Measurements from ENCODE around the gene LOXL3.

Gene LOXL3

GRCh38 chr2:74526649-74527230, 27.0 kb downstream of the LOXL3 start:
- no peak for DNase-seq

- DNase-seq, result no peak
These were observed 27.8 kb downstream of the LOXL3 start, which contains the start of gene DQX1 for GRCh38 chr2:74525717-74526648. DQX1 (minus strand) TSS chr2:74526231; CDS start chr2:74525729, 502 bp downstream.

DNA sequence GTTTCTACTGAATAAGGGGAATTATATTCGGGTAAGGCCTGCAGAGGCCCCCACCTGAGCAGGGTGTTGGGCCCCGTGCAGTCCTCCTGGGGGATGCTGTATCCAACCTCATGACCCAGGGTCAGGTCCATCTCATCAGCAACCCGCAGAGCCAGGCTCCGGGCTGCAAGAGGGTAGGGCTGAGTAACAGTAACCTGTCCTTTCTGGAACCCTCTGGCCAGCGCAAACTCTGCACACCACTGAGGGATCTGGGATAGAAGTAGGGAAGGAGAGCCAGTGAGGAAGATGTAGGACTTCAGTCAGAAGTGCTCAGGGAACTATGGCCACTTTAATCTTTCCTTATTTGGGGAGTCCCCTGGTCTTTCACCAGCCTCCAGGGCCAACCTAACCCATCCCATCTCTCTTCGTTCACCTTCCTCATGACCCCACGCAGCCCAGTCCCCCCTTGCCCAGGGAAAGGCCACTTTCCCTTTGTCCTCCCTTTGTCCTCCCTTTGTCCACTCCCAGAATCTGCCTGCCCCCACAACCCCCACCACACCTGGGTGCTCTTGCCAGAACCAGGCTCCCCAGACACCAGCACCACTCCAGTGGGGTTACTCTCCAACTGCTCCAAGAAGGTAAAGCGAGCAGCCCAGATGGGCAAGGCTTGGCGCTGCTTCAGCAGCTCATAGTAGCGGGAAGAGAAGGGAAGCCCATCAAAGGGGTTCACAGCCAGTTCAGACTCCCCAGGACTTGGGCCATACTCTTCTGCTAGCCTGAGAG, 28.6 kb downstream of the LOXL3 start:
- DNase-seq, result no peak

DNA sequence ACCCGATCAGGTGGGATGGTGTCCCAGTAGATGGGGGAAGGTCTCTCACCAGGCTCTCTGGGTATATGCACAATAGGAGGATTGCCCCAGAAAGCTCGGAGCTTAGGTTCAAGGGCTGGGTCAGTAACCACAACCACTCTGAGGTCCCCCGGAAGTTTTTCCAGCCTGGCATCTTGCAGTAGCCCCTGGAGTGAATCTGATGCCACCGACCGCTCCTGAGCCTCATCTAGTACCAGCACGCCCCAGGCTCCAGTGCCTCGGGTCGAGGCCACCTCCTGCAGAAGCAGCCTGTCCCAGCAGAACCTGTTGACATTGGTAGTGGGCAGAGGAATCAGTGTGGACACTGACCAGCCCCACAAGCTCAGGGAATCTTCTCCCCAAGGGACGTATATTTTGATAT, 29.7 kb downstream of the LOXL3 start:
- DNase-seq, result no peak

GRCh38 chr2:74522516-74522915, 31.2 kb downstream of the LOXL3 start:
- no peak for DNase-seq

GRCh38 chr2:74516650-74517049, 37.1 kb downstream of the LOXL3 start:
- no peak for DNase-seq

- peak; percentile 62 to 67 for DNase-seq
These were observed 37.6 kb downstream of the LOXL3 start for GRCh38 chr2:74515981-74516633.

DNA sequence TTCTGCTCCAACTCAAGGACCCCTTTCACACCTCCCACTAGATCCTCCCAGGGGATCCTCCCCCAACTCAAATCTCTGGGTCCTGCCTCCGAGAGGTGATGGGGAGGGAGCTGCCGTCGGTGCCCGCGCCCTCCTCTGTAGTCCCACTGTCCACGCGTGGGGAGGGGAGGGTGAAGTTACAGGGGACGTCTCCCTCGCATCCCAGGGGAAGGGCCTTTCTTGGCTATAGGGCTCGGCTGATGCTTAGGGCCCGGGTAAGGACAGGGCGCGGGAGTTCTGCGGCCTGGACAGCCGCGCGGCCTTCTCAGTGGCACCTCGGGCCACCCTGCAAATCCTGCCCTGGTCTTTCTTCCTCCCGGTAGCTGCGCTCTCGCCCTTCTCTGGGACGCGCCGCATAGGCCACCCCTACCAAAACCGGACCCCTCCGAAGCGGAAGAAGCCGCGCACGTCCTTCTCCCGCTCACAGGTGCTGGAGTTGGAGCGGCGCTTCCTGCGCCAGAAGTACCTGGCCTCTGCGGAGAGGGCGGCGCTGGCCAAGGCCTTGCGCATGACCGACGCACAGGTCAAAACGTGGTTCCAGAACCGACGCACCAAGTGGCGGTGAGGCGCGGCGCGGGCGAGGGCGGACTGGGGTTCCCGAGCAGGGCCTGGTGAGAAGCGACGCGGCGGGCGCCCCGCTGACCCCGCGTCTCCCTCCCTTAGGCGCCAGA, 38.3 kb downstream of the LOXL3 start:
- DNase-seq, result no peak

- DNase-seq, result no peak
These were observed 39.1 kb downstream of the LOXL3 start, which contains the start of gene TLX2 for GRCh38 chr2:74514368-74515270. TLX2 (plus strand) TSS chr2:74514450; CDS start chr2:74514807, 357 bp downstream.

- DNase-seq, result no peak
These were observed 40.0 kb downstream of the LOXL3 start for GRCh38 chr2:74513605-74514367.

DNA sequence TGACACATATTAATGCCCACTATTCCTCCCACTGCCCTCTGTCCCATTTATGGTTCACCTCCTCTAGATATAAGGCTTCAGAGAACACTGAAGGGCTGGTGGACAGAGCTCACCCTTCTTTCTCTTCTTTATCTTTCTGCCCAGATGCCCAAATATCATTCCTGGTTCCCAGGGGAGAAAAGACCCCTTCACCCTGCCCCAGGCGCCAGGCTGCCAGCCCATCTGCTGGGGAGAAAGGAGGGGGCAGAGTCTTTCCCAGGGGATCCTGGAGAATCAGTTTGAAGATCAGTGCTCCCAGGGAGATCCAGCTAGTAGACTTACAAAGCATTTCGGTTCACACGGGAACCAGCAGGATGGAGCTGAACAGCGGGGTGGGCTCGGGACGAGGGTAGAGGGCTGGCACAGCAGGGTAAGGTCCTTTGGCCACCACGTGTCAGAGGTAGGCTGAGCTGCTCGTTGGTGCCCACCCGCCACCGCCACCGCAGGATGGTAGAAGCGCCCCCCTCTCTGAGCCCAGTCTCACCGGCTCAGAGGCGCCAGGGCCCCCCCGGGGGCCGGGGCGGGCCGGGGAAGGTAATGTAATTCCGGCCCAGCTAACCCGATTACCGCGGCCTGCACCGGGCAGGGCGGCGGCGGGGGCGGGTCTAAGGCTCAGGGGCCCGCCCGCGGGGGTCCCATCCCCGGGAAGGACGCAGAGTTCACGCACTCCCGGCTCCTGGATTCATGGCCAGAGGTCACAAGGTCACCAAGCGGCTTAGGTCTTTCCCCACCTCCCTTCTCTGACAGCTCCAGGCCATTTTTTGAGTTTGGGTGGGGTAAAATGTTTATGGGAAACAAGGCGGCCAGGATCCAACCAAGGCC, 40.8 kb downstream of the LOXL3 start:
- DNase-seq, result no peak

- DNase-seq, result no peak
These were observed 42.4 kb downstream of the LOXL3 start for GRCh38 chr2:74511104-74511989.

DNA sequence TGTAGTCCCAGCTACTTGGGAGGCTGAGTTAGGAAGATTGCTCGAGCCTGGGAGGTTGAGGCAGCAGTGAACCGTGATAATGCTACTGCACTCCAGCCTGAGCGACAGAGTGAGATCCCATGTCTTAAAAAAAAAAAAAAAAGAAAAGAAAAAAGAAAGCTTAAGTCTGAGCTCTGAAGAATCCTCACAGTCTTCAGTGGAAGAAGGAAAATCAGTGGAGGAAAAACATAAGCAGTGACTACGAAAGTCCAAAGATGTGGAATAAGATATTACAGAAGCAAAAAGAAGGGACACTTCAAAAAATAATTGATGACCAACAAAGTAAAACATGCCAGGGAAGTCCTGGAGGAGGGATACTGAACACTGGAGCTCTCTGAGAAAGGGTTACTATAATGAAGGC, 43.5 kb downstream of the LOXL3 start:
- DNase-seq, result no peak

DNA sequence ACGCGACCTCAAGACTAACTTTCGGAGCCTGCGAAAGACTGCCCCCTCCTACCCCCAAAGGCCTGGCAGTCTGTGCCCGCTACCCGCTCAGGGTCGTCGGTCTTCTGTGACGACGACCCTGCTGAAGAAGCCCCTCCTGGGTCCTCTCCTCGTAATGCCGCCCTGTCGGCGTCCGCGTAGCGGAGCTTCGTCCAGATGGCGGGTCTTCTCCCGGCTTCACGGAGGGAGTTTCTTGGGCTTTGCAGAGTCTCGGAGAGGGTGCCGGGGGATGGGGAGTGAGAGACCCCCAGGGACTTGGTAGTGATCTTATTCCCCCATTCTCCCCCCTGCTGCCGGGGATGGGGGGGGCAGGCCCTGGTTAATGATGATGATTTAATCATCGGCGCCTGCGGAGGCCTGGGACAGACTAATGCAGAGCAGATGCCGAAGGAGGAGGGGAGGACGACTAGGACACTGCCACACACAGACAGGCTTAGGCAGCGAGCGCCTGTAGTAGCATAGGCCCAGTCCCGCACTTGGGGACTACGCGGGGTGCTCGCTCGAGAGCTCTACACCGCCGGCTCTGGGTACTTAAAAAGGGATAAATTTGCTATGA, 45.7 kb downstream of the LOXL3 start:
- no peak for DNase-seq

DNA sequence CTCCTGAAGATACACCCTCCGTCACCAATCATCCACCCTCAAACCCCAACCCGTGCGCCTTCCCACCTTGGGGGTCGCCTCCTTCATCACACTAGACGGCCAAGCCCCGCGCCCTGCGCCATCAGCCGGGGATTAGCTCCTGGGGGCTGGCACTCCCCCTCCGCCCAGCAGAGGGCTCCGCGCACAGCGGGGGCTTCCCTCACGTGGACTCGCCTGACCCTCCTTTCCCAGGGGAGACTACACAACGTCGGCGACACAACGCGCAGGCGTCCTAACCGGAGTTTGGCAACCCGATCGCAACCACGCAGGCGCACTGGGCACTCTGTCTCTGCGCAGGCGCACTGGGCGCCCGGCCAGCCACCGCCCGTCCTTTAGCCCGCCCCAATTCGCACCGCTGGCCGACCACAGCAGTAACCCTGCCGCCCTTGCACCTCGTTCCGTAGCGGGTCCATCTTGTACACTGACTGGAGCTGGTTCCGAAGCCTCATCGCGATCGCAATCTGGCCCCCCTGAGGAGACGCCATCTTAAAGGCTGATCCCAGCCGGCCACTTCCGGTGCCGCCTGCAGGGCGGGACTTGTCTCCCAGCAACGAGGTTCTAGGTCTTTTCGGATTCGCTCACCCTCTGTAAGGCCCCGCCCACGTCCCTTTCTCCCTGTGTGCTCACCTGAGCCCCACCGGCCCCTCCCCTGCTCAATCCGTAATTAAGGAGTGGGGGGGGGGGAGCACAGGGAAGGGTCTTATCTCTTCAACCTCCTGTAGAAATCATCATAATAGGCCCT, 46.4 kb downstream of the LOXL3 start, which contains the start of gene PCGF1:
Gene PCGF1 (minus strand): TSS at position 551 of the 781 bp plus-strand sequence. CDS start 27 bp downstream, at position 524.
- DNase-seq, result peak; percentile 96 to 99

DNA sequence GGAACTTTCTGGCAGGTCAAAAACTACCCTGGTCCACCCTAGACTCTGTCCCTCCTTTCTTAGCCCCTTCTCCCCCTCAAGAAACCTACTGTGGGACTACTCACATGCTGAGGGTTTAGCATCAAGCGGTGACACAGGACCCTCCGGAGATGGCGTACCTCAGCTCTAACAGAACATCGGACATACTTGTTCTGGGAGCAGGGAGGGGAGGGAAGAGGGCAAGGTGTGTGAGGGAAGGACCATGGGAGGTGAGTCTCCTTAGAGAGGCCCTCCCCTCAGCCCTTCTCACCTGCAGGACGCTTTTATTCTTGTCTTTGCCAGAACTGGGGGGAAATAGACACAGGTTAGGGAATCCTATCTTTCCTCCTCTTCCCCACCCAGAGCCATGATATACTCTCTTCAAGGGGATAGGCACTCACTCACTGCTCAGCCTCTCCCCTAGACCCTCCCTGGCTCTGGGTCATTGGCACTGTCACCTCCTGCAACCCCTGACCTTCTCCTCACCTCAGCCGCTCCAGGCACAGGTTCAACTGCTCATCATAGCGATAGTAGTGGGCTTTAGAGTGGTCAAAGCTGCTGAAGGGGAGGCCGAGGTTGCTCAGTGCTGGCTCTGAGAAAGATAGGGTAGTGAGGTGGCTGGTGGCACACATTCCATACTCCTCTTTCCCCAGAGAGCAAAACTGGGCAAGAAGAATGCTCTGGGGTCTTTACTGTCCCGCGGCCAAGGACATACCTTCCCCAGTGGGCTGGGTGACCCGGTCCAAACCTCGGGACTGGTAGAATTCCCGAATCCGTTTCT, 48.1 kb downstream of the LOXL3 start:
- DNase-seq, result no peak

Measured in stimulated activated CD4-positive, alpha-beta T cell treated with anti-CD3 and anti-CD28 coated beads, Interleukin-2, amount 100 ng/mL, for 48 hours (primary cell).